ENCODE results near the gene TNNI2.

TNNI2 gene

GRCh38 chr11:1837171-1838076 lies 1.4 kb upstream of the TNNI2 start:
- TF ChIP-seq CTCF (IDR thresholded peaks at IDR 0.05; ENCODE audit: low read depth, low read length): peak; percentile 90
- no peak overlapping the region for H3K4me3 ChIP-seq (ENCODE audit: low read depth, low read length)

- no peak overlapping the region for H3K4me3 ChIP-seq (ENCODE audit: low read depth, low read length)
- TF ChIP-seq CTCF (IDR thresholded peaks at IDR 0.05; ENCODE audit: low read depth, low read length): no peak
Measured at GRCh38 chr11:1838077-1838425, 730 bp upstream of the TNNI2 start.

- no peak for TF ChIP-seq CTCF (IDR thresholded peaks at IDR 0.05; ENCODE audit: low read depth, low read length)
- H3K4me3 ChIP-seq (ENCODE audit: low read depth, low read length): no peak overlapping the region
Measured at GRCh38 chr11:1839204-1839923, 583 bp downstream of the TNNI2 start.

GRCh38 chr11:1839924-1840779 lies 1.4 kb downstream of the TNNI2 start:
- H3K4me3 ChIP-seq (ENCODE audit: low read depth, low read length): no peak overlapping the region
- TF ChIP-seq CTCF (IDR thresholded peaks at IDR 0.05; ENCODE audit: low read depth, low read length): no peak

GRCh38 chr11:1840780-1841480 lies 2.1 kb downstream of the TNNI2 start:
- no peak overlapping the region for H3K4me3 ChIP-seq (ENCODE audit: low read depth, low read length)
- no peak for TF ChIP-seq CTCF (IDR thresholded peaks at IDR 0.05; ENCODE audit: low read depth, low read length)

GRCh38 chr11:1841511-1842148 lies 2.8 kb downstream of the TNNI2 start:
- H3K4me3 ChIP-seq (ENCODE audit: low read depth, low read length): no peak overlapping the region
- no peak for TF ChIP-seq CTCF (IDR thresholded peaks at IDR 0.05; ENCODE audit: low read depth, low read length)
